HK-2 (cell line): Measurements from ENCODE around the gene DOK3.

ENCODE experiments used
- DNase-seq: peaks from one replicate; pipeline ENCODE4 v3.0.0-alpha.2; 2018; ENCODE audit not compliant: unreplicated experiment

Gene DOK3

DNA sequence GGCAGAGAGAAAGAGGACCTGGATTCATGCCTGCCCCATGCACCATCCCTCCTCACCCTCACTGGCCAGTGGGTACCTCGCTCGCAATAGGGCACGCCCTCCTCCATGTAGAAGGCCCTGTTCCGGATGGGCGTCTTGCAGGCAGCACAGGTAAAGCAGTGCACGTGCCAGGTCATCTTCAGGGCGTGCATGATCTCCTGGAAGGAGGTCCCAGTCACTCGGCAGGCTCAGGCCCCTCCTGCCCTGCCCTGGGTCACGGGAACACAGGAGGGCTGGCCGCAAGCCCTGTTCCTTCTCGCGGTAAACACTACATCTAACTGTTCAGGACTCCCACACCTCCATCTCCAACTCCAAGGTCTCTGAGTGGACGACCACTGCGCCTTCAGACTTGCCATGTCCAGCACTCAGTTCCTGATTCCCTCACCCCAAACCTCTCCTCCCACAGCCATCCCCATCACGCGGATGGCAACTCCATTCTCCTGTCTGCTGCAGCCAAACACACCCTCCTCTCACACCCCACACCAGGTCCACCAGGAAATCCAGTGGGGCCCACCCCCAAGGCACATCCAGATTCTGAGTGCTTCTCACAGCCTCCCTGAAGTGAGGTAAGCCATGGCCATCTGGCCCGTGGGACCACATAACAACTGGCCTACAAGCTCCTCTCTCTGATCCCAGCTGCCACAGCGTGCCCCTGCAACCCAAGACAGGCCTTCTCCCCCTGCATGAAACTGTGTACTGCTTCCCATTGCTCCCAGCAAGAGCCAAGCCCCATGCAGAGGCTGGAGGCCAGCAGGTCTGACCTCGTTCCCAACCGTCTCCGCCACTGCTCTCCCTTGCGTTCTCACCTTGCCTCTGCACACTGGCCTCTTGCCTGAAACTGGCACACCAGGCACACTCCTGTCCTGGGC is 25.4 kb downstream of the DOK3 start:
- no peak for DNase-seq

DNA sequence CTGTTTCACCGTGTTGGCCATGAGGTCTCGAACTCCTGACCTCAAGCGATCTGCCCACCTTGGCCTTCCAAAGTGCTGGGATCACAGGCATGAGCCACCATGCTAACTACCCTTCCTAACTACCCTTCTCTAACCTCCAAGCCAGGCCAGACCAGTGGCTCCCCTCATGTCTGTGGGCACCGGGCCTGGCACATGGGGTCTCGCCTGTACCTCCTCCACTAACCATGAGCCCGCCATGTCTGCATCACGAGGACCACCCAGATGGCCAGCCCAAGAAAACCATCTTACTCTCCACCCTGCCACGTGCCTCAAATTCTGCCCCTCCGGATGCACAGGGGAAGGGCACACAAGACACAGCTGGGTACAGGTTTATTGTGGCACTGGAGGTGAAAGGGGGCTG is 26.6 kb downstream of the DOK3 start:
- no peak for DNase-seq

DNA sequence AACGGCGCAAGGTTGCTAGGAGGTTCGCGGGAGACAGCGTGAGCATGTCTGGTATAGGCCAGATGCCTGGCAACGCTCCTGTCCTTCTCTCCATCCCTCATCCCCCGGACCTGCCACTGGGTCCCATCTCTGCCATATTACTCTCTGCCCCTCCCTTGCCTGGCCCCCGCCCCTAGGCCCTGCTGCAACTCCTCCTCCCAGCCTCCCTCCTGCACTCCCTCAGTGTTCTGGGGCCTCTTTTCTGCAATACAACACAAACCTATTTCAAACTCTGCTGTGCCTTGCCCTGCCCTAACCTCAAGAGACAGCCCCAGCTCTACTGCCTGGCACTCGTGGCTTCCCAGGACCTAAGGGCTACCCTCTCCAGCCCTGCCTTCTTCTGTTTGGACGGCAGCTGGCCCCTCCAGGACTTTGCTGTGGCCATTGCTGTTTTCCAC is 27.2 kb downstream of the DOK3 start:
- DNase-seq = peak; percentile 35

DNA sequence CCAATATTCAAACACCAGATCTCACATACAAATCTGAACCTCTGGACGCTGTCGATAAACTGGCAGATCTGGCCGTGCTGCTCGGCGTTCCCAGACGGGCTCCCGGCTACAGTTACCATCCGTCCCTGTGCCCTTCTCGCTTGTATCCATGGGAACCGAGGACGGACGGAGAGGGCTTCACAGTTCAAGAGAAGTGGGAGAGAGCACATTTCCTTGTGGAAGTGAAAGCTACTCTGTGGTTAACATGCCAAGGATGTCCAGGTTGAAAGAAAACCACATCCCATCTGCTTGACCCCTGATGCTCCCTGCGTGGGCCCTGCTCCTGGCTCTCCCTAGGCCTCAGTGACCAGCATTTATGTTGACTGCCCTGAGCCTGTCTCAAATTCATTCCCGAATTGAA is 29.9 kb downstream of the DOK3 start:
- peak; percentile 66 for DNase-seq

DNA sequence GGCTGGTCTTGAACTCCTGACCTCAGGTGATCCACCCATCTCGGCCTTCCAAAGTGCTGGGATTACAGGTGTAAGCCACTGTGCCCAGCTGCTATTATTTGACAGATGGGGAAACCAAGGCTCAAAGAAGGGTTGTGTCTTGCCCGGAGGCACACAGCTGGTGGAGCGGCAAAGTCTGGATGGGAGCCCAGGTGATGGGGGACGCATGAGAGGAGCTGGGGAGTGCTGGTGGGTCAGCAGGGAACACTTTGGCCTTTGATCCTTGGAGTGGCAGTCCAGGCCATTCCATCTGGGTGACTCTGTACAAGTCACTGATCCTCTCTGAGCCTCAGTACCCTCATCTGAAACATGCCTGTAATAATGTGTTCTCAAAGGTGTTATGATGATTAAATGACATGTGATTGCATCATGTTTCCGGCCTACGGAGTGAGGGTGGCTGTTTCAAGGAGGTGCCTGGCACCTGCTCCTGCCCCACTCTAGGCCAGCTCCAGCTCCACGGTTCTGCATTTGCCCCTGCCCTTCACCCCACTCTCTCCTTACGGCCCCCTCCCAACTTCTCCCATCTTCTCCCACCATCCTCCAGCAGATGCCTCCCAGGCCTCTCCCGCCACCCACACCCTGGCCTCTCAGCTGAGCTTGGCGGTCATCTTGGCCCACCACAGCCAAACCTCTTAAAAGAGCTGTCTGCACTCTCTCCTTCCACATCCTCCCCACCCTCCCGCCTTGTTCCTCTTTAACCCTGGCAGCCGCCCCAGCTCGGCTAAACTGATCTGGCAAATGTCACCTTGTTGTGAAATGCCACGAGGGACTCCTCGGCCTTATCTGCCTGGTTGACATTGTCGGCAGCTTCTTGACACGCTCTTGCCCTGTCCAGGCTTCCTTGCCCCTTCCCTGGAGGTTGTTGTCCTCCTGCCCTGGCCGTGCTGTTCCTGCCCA is 30.6 kb downstream of the DOK3 start:
- DNase-seq = peak; percentile 49

DNA sequence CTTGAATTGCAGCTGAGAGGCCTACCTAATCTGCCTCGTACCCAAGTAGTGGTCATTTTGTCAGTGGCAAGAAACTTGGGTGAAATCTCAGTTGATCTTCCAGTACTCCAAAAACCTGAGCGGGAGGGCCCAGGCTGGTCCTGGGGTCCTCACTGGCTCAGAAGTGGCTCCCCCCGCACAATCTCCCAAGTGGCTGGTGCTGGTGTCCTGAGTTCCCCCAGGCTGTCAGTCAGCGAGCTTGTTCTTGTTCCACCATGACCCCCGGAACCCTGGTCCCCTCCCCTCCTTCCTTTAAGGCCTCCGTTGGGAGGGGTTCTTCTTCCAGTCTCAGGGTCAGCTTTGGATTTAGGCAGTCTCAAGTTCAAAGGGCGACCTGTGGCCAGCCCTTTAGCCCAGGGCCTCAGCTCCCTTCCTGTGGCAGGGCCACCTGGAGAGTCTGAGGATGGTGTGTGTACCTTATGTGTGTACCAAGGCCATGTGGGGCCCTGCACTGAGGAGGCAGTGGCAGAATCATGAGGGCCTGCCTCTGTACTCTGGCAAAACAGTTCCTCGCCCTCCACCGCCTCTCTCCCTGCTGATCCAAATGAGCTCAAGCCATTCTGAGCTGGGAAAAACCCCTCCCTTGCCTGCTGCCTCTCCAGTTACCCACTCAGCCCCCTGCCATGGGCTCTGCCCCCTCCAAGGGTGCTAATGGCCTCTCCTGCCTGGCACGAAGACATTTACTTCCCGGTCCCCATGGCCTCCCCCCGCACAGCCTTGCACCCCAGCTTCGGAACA is 31.7 kb downstream of the DOK3 start:
- no peak for DNase-seq

DNA sequence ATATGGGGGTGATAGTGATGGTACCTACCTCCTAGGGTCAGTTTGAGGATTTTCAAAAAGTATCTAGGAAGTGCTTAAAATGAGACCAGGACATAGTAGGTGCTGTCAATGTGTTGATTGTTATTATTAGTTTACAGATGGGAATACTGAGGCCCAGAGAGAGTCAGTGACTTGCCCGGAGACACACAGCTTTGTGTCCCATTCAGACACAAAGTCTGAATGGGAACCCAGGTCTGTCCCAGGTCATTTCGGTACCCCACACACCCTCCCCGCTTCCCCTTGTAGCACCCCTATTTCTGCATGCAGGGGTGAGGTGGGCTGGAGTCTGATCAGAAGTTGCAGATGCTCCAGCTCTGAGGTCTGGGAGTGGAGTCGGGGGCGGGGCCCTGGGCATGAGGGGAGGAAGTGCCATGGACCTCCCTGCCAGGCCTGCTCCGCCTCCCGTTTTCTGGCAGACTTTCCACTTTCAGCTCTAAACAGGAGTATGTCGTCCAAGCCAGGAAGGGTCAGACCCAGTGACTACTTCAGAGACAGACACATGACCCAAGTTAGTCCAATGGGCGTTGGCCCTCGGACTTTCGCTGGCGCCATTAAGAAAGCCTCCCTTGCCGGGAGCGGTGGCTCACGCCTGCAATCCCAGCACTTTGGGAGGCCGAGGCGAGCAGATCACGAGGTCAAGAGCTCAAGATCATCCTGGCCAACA is 32.9 kb downstream of the DOK3 start:
- no peak for DNase-seq

DNA sequence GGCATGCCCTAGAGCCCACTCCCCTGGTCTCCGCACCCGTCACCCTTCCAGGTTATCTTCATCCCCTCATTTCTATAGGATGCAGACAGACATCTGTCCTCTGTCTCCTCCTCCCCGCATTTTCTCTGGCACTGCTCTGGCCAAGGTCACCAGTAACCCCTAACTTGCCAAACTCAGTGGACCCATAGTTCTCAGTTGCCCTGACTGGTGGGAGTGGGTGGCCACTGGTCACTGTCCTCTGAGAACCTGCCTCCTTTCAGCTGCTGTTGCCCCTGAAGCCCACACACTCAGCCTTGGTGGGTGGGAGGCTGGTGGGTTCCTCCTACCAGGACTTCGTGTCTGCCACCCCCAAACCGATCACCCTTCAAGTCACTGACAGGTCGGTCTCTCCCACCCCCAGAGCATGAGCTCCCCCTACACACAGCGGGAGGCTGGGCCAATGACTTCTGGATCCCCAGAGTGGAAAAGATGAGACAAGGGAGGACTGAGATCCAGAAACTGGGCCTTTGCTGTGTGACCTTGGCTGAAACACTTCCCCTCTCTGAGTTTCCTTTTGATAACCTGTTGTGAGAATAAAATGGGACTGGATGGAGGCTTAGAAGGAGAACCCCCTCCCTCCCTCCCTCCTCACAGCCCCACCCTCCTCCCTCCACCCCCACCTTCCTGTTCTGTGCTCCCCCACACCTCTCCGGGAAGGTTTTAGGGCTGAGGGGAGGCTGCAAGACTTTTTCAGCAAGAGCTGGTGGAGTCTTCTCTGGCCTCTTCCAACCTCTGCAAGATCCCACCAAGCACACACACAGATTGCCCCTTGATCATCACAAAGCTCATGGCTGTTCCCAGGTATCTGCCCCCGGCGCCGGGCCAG is 33.8 kb downstream of the DOK3 start:
- DNase-seq = no peak

DNA sequence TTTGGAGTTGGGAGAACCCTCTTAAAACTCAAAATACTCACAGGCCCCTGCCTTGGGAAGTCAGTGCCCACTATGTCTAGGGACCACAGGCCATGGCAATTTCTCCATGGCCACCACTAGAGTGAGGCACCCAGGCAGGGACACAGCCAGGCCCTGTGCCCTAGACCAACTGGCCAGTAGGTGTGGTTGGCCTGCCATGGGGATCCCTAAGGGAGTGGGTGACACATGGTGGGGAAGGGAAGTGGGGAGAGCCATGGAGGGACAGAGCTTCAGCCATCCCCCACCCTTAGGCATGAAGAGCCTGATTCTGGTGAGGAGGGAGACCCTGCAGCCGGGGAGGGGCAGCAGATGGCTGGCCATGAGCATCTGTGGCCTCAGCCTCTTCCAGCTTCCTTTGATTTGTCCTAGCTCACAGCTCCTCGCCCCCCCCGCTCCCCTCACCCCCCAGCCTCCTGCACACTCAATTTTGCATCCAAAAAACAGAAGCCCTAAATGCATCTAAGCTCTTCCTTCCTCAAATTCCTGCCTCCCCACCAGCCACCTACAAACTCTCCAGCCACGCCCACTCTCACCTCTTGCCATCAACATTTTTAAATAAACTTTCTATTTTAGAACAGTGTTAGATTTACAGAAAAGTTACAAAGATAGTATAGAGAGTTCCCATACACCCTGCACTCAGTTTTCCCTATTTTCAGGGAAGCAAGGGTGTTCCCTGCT is 34.6 kb downstream of the DOK3 start:
- no peak for DNase-seq

DNA sequence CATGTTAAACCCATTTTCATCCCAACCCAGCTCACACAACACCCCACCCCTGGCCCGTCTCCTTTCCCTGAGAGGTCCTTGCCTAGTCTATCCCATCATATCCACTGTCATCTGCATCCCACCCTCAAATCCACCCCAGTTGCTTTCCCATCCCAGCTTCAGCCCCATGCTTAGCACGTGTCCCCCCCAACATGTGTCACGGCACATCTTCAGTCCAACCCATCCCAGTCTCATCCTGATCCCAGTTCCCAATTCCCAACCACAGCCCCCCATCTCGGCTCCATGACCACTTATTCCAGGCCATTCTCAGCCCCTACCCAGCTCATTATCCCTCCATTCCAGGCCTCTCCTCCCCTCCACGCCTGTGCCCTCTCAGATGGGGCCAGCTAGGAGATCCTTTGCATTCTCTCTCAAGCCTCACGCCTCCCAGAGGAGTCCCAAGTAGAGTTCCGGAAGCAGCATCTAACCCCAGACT is 35.6 kb downstream of the DOK3 start:
- DNase-seq = no peak

DNA sequence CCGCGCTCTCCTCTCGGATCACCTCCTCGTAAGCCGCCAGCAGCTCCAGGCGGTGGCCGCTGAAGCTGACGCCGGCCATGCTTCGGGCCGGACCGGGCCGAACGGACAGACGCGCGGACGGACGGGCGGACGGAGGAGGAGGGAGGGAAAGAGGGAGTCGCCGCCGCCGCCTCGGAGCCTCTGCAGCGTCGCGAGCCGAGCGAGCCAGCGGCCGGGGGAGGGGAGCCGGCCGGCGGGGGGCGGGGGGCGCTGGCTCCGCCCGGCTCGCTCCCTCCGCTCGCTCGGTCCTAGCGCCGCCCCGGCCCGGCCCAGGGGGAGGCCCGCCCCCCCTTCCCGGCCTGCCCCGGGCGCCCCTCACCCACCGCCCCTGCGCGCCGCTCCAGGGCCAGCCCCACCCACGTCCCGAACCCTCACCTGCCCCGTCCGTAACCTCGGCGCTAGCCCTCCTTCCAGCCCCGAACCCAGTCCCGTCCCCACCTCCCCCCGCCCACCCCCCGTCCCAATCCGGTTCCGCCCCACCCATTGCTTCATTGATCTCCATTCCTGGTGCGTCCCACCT is 36.1 kb downstream of the DOK3 start, which contains the start of gene DBN1:
TSS of gene DBN1 (minus strand) at position 192 of the 559 bp plus-strand sequence. CDS start at position 79, 113 bp downstream.
- DNase-seq = no peak

DNA sequence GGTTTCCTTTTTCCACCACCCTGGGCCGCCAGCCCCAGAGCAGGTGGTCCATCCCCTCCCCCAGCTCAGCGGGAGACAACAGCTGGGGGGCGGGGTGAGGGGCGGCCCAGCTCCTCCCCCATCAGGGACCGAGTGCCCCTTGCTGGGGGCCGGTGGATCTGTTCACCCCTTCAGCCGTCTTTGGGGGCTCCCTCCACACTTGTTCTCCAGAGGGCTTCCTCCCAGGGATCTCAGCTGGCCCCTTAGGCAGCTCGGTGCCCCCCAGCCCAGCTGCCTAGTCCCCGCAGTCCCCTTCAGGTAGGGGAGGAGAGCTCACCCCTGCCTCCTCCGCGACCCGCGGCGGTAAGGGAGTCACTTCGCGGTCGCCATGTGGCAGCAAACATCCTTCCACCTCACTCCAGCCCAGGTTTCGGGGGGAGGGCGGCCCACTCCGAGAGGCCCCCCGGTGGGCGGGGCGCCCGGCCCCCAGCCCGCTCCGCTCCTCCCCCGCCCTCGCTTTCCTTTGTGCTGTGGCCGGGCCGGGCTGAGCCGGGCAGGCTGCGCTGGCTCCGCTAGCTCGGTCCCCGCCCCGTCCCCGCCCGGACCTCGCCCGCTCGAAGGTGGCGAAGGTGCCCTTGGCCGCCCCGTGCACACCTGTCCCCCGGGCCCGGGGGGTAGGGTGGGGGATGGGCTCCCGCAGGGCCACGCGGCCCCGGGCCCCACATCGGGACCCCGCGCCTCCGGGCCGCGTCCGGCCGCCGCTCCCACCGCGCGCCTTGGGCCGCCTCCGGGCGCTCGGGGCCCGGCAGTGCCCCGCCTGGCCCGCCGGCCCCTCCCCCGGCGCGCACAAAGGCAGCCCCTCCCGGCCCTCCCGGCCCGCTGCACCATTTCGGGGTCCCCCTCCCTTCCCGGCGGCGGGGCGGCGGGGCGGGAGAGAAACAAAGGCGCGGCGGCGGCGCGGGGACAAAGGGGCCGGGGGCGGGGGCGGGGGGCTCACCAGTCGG is 36.9 kb downstream of the DOK3 start:
- DNase-seq = peak; percentile 53

DNA sequence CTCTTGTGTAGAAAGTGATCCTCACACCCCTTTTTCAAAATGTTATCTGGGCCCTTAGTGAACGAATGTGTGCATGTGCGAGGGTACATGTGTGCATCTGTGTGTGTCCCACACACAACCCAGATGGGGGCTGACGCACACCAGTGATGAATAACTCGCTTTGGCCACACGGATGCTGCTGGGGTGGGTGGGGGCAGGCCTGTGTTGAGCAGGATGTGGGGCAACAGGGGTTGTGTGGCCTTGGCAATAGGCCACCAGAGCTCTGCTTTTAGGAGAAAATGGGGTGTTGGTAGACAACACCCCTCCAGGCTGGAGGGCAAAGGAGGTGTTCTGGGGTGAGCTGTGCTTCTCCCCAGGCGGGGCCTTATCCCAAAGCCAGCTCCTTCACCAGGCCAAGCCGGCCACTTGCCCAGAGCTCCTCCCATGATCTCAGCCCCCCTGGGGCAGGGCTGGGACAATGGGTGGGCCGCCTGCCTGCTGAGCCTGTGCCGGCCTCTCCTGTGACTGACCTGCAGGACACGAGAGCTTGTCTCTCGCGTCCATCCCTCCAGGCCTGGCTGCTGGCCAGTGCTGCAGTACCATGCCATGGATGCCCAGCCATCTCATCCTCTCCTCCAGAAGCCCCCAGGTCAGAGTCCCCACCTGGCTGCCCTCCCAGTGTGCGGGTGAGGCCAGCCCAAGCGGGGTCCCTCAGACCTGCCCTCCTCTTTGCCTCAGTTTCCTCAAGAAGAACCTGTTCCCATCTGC is 37.8 kb downstream of the DOK3 start:
- no peak for DNase-seq

DNA sequence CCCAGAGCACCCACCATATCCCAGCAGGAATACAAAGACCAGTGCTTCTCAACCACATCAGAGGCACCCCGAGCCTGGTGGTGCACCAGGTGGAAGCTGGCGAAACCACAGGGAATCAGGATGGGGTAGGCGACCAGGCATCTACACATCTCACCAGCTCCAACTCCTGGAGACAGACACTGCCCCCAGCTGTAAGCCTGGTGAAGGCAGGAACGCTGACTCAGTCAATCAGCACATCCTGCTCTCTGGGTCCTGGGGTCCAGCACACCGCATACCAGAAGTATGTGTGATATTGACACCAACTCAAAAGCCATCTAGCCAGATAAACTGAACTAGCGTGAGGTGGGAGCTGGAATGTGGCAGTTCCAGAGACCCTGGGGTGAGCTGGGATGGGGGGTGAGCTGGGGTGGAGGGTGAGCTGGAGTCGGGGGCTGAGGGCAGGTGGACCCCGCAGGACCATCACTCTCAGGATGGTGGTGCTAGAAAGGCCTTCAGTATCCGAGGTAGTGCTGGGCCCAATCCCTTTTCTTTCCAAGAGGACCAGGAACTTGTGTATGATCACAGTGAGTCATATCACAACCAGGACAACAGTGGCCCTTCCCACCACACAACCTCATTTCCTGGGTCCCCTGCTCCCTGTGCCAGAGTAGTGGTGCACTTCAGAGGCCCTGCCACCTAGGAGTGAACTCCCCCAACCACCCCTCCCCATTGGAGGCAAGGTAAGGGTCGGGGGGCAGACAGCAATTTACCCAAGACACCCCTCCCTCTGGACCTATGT is 38.7 kb downstream of the DOK3 start:
- DNase-seq = no peak

DNA sequence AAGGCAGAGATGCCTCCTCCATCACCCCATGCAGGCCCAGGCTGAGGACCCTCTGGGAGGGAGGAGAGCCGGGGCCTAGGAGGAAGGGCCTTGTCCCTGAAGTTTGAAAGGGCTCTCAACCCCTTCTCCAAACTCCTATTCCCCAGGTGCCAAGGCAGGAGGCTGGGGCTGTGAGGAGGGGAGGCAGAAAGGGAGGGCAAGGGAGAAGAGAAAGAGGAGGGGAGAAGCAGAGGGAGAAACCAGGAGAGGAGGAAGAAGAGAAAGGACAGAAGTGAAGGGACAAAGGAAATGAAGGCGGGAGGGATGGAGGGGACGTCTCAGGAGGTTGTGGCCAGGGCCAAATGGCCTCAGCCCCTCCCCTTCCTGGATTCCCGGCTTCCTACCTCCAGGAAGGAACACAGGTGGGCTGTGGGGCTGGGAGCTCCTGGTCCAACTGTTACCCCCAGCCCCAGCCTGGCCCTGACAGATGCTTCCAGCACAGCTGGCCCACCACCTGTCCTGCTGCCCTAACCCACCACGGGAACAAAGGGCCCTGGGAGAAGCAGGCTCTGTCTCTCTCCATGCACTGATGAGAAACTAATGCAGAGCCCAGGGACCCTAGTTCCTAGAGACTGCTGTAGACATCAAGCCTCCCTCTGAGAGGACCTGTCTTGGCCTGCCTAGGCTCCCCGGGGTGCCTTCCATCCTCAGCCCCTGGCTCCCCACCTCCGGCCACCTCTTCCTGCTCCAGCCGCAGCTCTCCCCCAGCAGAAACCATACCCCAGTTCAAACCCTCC is 39.7 kb downstream of the DOK3 start:
- DNase-seq = no peak
